Endothelial cell of umbilical vein (primary cell): Measurements from ENCODE around the gene SNRNP27. TPM values are rescaled to one million over a fixed set of nuclear protein-coding genes. Genes with fewer than 3 reads are reported as not detected.

Experiments used
- BruUV-seq: library from RNA; stranded (reverse); fragments of 400-500 nt; replicated peaks from 2 replicates; lab custom pipeline; 2021; lab: Mats Ljungman, UMichigan
- CTCF ChIA-PET: fragments of 300-600, 350-600 bp; sonication (Branson Sonifier 250); formaldehyde crosslinking; loops from one replicate; lab custom pipeline; 2021; ENCODE audit warnings: antibody characterized with exemption, inconsistent platforms; lab: Charles Lee
- POLR2A ChIA-PET: fragments of 300-600, 350-600 bp; sonication (Branson Sonifier 250); formaldehyde crosslinking; loops from one replicate; lab custom pipeline; 2021; ENCODE audit warnings: antibody characterized with exemption, inconsistent platforms; lab: Charles Lee
- DNase-seq: peaks from one replicate; pipeline ENCODE4 v3.0.0-alpha.2; 2011; ENCODE audit warnings: low read depth, low spot score
- FAIRE-seq: peaks from 2 replicates; lab custom pipeline; 2011; peaks lifted over from hg19 to GRCh38; lab: Jason Lieb, UNC
- H2AFZ ChIP-seq: 2 replicates; pipeline ENCODE4 v1.6.0; 2012; ENCODE audit warnings: low read depth, low read length, control low read depth, inconsistent platforms
- H3K27ac ChIP-seq: 2 replicates; pipeline ENCODE4 v1.5.1; 2011; ENCODE audit warnings: low read depth, mild to moderate bottlenecking, control low read depth, low read length, moderate library complexity; ENCODE audit not compliant: insufficient read depth
- H3K27me3 ChIP-seq, 2 experiments: 2 replicates each; pipeline versions ENCODE4 v1.6.0 to v1.6.1; 2011; ENCODE audit warnings: low read length in 2 of 2, mixed read lengths in 1 of 2; ENCODE audit not compliant: control insufficient read depth in 2 of 2, insufficient read depth in 2 of 2
- H3K36me3 ChIP-seq, 2 experiments: 2 replicates in 1 of 2; 3 replicates in 1 of 2; pipeline ENCODE4 v1.5.1; 2011; ENCODE audit warnings: low read length in 2 of 2, mild to moderate bottlenecking in 1 of 2, moderate library complexity in 1 of 2; ENCODE audit not compliant: control insufficient read depth in 2 of 2, insufficient read depth in 2 of 2; ENCODE audit errors: extremely low read depth in 1 of 2
- H3K4me1 ChIP-seq: 3 replicates; pipeline ENCODE4 v1.5.1; 2011; ENCODE audit warnings: mild to moderate bottlenecking, low read length; ENCODE audit not compliant: control insufficient read depth, insufficient read depth; ENCODE audit errors: extremely low read depth
- H3K4me2 ChIP-seq: 2 replicates; pipeline ENCODE4 v1.6.1; 2011; ENCODE audit warnings: low read length, control low read depth, mixed read lengths; ENCODE audit not compliant: insufficient read depth
- H3K4me3 ChIP-seq, 3 experiments: fragments of 200-600 bp in 1 of 3; sonication (generic), shearing (Covaris generic) in 1 of 3; replicated peaks in 1 of 3; 2 replicates each; pipeline ENCODE4 v1.5.1; 2011 to 2016; ENCODE audit warnings: control low read depth in 3 of 3, low read length in 3 of 3, mild to moderate bottlenecking in 2 of 3, inconsistent platforms in 1 of 3, low read depth in 1 of 3, moderate library complexity in 1 of 3; ENCODE audit not compliant: insufficient read depth in 1 of 3
- H3K79me2 ChIP-seq: 2 replicates; pipeline ENCODE4 v1.6.0; 2012; ENCODE audit warnings: low read length, inconsistent platforms; ENCODE audit not compliant: control insufficient read depth, insufficient read depth
- H3K9ac ChIP-seq: replicated peaks from 2 replicates; pipeline ENCODE3; 2011; ENCODE audit warnings: low read length, control low read depth; ENCODE audit not compliant: insufficient read depth; ENCODE audit errors: extremely low read depth
- H3K9me1 ChIP-seq: replicated peaks from 3 replicates; pipeline ENCODE4 v1.6.0; 2011; ENCODE audit warnings: mild to moderate bottlenecking, low read length; ENCODE audit not compliant: control insufficient read depth, insufficient read depth; ENCODE audit errors: extremely low read depth
- H3K9me3 ChIP-seq: replicated peaks from 2 replicates; pipeline ENCODE4 v1.5.1; 2012; ENCODE audit warnings: low read length, inconsistent platforms; ENCODE audit not compliant: control insufficient read depth, insufficient read depth
- H4K20me1 ChIP-seq: replicated peaks from 2 replicates; pipeline ENCODE3; 2011; ENCODE audit warnings: mild to moderate bottlenecking, low read length; ENCODE audit not compliant: control insufficient read depth, insufficient read depth; ENCODE audit errors: extremely low read depth
- EZH2 ChIP-seq: IDR thresholded peaks from 2 replicates; pipeline ENCODE4 v1.6.1; 2012; ENCODE audit warnings: borderline replicate concordance, low read depth, mild to moderate bottlenecking, moderate library complexity, low read length, inconsistent platforms; ENCODE audit not compliant: severe bottlenecking
- FOS ChIP-seq: IDR thresholded peaks from 2 replicates; pipeline ENCODE4 v1.6.1; 2011; ENCODE audit warnings: mild to moderate bottlenecking, low read length, moderate library complexity, borderline replicate concordance; ENCODE audit not compliant: insufficient read depth
- GATA2 ChIP-seq: IDR thresholded peaks from 2 replicates; pipeline ENCODE4 v1.7.0; 2011; ENCODE audit warnings: low read depth, mild to moderate bottlenecking, moderate library complexity, mixed read lengths, low read length; ENCODE audit not compliant: insufficient read length, insufficient read depth
- JUN ChIP-seq: IDR thresholded peaks from 2 replicates; pipeline ENCODE4 v1.6.1; 2011; ENCODE audit warnings: borderline replicate concordance, low read depth; ENCODE audit not compliant: insufficient read length, insufficient read depth
- MYC ChIP-seq: IDR thresholded peaks from one replicate; pipeline ENCODE4 v1.6.1; 2011; ENCODE audit warnings: mild to moderate bottlenecking, low read depth, low read length
- POLR2A ChIP-seq: IDR thresholded peaks from 2 replicates; pipeline ENCODE4 v1.6.1; 2012; ENCODE audit warnings: low read depth, mild to moderate bottlenecking, control low read depth, low read length
- POLR2AphosphoS5 ChIP-seq: IDR thresholded peaks from 2 replicates; pipeline ENCODE4 v1.6.1; 2012; ENCODE audit warnings: low read depth, mild to moderate bottlenecking, control low read depth, low read length, moderate library complexity; ENCODE audit not compliant: insufficient read depth
- dilution Hi-C: fragments of 300-500 bp; cut with MboI; formaldehyde crosslinking; loops from one replicate; pipeline ENCODE4 v1.15.0; 2019; ENCODE audit warnings: low sequenced_read_pairs; ENCODE audit not compliant: extremely low pct_ligation_motif_present
- intact Hi-C: fragments of 100-400 bp; cut with micrococcal nuclease; formaldehyde crosslinking; loops from one replicate; pipeline ENCODE4 v1.10.0; 2022
- polyA plus RNA-seq, 4 experiments: library from polyadenylated mRNA; depleted of rRNA in 3 of 4; stranded (reverse) in 3 of 4; unstranded in 1 of 4; fragments of >200 nt; gene quantifications; 2 replicates each; pipeline versions ENCODE4 v1.2.1 to v1.2.3, GENCODE V29; 2011 to 2012; ENCODE audit warnings: missing spikeins in 1 of 4
- total RNA-seq: library from RNA; stranded (reverse); gene quantifications from 2 replicates; pipeline ENCODE4 v1.2.3, GENCODE V29; 2021
- TF ChIP-seq, protein P1 (sequence below), 2 donors: IDR thresholded peaks; 1 replicate in 1 of 2; 2 replicates in 1 of 2; pipeline ENCODE4 v1.5.1; 2011; ENCODE audit warnings: low read length in 2 of 2, mild to moderate bottlenecking in 2 of 2, moderate library complexity in 2 of 2, control low read depth in 1 of 2, inconsistent platforms in 1 of 2, low read depth in 1 of 2; ENCODE audit not compliant: insufficient read depth in 1 of 2; ENCODE audit errors: extremely low read depth in 1 of 2
- TF ChIP-seq, protein P2 (sequence below): IDR thresholded peaks from 2 replicates; pipeline ENCODE4 v1.6.1; 2011; ENCODE audit not compliant: insufficient read depth, insufficient read length

SNRNP27 gene
- total and polyA plus RNA-seq, 2 donors (not counting 3 experiments of a cell fraction or from before 2014, with no cell fraction given): 12.7 to 50.6 TPM

DNA sequence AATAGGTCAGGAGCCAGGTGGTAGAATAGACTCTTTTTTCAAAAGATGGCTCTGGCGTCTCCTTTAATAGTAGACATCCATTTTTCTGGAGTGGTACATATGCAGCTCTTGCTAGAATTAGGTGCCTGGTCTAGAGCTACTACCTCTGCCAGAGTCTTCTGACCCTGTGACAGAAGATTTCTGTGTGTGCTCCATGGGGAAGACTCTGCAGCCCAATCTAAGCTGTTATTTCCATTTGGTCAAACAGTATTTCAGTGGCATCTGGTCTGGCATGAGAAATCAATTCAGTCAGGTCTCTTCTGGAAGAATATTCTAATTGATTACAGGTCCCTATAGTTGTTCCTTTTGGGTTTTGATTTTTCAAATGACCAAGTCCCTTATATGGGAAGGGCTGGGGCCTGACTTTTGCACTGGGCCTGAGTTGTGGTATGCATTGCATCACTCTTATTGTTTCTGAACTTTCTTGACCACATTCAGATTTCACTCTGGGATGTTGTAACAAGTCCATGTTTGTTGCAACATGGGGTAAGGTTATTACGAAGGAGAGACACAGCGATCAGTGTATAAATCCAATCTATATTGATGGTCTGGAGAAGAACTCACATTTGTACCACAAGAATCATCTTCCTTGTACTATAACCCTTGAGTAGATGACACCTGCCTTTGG, 33.2 kb downstream of the SNRNP27 start:
- H2AFZ ChIP-seq: no peak overlapping the region
- no peak overlapping the region for H3K9ac ChIP-seq
- peaks cover 0 to 6% of the 10 kb centered on the region in 2 experiments for H3K36me3 ChIP-seq
- intact Hi-C loops (no loop called here), dilution Hi-C loops (no loop called here)
- DNase-seq (no peak), FAIRE-seq (no peak)
- H3K9me1 ChIP-seq: no peaks in the 10 kb centered on the region
- H4K20me1 ChIP-seq: no peaks in the 10 kb centered on the region
- H3K4me1 ChIP-seq: peaks cover 4% of the 10 kb centered on the region
- TF ChIP-seq, protein P1, sequence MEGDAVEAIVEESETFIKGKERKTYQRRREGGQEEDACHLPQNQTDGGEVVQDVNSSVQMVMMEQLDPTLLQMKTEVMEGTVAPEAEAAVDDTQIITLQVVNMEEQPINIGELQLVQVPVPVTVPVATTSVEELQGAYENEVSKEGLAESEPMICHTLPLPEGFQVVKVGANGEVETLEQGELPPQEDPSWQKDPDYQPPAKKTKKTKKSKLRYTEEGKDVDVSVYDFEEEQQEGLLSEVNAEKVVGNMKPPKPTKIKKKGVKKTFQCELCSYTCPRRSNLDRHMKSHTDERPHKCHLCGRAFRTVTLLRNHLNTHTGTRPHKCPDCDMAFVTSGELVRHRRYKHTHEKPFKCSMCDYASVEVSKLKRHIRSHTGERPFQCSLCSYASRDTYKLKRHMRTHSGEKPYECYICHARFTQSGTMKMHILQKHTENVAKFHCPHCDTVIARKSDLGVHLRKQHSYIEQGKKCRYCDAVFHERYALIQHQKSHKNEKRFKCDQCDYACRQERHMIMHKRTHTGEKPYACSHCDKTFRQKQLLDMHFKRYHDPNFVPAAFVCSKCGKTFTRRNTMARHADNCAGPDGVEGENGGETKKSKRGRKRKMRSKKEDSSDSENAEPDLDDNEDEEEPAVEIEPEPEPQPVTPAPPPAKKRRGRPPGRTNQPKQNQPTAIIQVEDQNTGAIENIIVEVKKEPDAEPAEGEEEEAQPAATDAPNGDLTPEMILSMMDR (IDR thresholded peaks at IDR 0.05; ENCODE audit: extremely low read depth in 1 of 2, insufficient read depth in 1 of 2, low read depth in 1 of 2, low read length in 2 of 2): no peak
- TF ChIP-seq, protein P2, sequence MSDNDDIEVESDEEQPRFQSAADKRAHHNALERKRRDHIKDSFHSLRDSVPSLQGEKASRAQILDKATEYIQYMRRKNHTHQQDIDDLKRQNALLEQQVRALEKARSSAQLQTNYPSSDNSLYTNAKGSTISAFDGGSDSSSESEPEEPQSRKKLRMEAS: no peak
- TF ChIP-seq POLR2AphosphoS5: no peak
- TF ChIP-seq POLR2A: no peak
- TF ChIP-seq MYC: no peak
- TF ChIP-seq GATA2: no peak
- no peak for TF ChIP-seq EZH2
- TF ChIP-seq JUN: no peak
- TF ChIP-seq FOS: no peak
- H3K4me2 ChIP-seq: no peak overlapping the region
- no peak overlapping the region for H3K27ac ChIP-seq
- BruUV-seq: no TSS peak
- H3K9me3 ChIP-seq: no peaks in the 10 kb centered on the region
- H3K27me3 ChIP-seq: no peaks in the 10 kb centered on the region
- no peak overlapping the region for H3K4me3 ChIP-seq
- ChIA-PET POLR2A (no interaction called here), CTCF (no interaction called here)
- H3K79me2 ChIP-seq: peaks cover 3% of the 10 kb centered on the region
